ENCODE measurements around the gene PCSK9. TPM values are rescaled to one million over a fixed set of nuclear protein-coding genes. Genes with fewer than 3 reads are reported as not detected.

The PCSK9 gene
- total RNA-seq, 1 donor from 2014 or later = 1.4 TPM

DNA sequence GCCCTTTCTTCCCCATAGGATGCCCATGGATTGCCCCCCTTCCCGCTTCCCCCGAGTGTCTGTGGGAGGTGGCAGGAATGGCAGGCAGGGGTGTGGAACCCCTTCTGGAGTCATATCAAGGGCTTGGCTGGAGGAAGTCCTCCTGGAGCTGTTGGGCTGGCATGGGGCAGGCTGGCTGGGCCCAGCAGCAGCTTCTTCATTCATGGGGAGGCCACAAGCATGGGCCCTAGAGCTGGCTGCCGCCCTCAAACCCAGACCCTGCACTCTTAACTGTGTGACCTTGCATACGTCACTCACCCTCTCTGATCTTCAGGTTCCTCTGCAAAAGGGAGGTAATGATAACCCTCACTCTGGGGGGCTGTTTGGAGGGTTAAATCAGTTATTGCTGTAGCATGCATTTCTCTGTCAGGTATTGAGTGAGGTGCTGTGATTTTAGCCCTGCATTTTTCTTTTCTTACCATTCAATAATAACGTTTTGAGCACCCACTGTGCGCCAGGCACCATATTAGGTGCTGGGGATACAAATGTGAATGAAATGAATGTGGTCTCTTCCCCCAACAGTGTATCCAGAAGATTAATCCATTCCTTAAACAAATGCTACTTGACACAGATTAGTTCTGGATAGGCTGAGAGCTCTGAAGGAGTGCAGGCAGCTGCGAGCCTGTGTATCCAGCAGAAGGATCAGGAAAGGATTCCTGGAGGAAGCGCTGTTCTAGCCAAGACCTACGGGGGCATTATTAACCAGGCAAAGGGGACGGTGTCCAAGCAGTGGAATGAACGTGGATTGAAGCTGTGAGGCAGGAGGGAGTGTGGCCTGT, 9.3 kb downstream of the PCSK9 start:
- no peak overlapping the region for H3K27ac Mint-ChIP-seq (ENCODE audit: unreplicated experiment)
- peaks cover 4% of the 10 kb centered on the region for H3K4me1 Mint-ChIP-seq (ENCODE audit: low read depth, unreplicated experiment)
- Histone ChIP-seq H3K27me3 (ENCODE audit: insufficient read depth, low read length) (no peaks in the 10 kb centered on the region), H3K27ac (ENCODE audit: low read depth, low read length) (no peak overlapping the region), H3K9ac (ENCODE audit: low read length) (no peak overlapping the region), H2AFZ (ENCODE audit: low read depth, low read length) (no peak overlapping the region), H3K4me3 (ENCODE audit: insufficient read depth, low read depth, low read length) (no peak overlapping the region), H3K4me2 (ENCODE audit: low read length) (no peak overlapping the region), H4K20me1 (ENCODE audit: insufficient read depth, low read length) (no peaks in the 10 kb centered on the region), H3K79me2 (ENCODE audit: insufficient read depth, low read length) (no peaks in the 10 kb centered on the region), H3K36me3 (ENCODE audit: insufficient read depth, low read length) (no peaks in the 10 kb centered on the region), H3K4me1 (ENCODE audit: insufficient read depth, low read length) (peaks cover 5% of the 10 kb centered on the region), H3K9me3 (ENCODE audit: insufficient read depth, low read depth, low read length) (no peaks in the 10 kb centered on the region)
- no peak for FAIRE-seq
- no peak overlapping the region for H3K4me3 Mint-ChIP-seq (ENCODE audit: unreplicated experiment)
- DNase-seq (ENCODE audit: low read depth) = no peak
- H3K36me3 Mint-ChIP-seq (ENCODE audit: low read depth, unreplicated experiment) = no peaks in the 10 kb centered on the region
- TF ChIP-seq, protein P1, sequence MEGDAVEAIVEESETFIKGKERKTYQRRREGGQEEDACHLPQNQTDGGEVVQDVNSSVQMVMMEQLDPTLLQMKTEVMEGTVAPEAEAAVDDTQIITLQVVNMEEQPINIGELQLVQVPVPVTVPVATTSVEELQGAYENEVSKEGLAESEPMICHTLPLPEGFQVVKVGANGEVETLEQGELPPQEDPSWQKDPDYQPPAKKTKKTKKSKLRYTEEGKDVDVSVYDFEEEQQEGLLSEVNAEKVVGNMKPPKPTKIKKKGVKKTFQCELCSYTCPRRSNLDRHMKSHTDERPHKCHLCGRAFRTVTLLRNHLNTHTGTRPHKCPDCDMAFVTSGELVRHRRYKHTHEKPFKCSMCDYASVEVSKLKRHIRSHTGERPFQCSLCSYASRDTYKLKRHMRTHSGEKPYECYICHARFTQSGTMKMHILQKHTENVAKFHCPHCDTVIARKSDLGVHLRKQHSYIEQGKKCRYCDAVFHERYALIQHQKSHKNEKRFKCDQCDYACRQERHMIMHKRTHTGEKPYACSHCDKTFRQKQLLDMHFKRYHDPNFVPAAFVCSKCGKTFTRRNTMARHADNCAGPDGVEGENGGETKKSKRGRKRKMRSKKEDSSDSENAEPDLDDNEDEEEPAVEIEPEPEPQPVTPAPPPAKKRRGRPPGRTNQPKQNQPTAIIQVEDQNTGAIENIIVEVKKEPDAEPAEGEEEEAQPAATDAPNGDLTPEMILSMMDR (IDR thresholded peaks at IDR 0.05; ENCODE audit: insufficient read depth, low read depth, low read length) = no peak
- TF ChIP-seq EZH2 (IDR thresholded peaks at IDR 0.05; ENCODE audit: insufficient read depth, low read length) = no peak
- H3K9me3 Mint-ChIP-seq (ENCODE audit: unreplicated experiment) = no peaks in the 10 kb centered on the region
- peaks cover 35% of the 10 kb centered on the region for H3K27me3 Mint-ChIP-seq (ENCODE audit: low read depth, unreplicated experiment)

DNA sequence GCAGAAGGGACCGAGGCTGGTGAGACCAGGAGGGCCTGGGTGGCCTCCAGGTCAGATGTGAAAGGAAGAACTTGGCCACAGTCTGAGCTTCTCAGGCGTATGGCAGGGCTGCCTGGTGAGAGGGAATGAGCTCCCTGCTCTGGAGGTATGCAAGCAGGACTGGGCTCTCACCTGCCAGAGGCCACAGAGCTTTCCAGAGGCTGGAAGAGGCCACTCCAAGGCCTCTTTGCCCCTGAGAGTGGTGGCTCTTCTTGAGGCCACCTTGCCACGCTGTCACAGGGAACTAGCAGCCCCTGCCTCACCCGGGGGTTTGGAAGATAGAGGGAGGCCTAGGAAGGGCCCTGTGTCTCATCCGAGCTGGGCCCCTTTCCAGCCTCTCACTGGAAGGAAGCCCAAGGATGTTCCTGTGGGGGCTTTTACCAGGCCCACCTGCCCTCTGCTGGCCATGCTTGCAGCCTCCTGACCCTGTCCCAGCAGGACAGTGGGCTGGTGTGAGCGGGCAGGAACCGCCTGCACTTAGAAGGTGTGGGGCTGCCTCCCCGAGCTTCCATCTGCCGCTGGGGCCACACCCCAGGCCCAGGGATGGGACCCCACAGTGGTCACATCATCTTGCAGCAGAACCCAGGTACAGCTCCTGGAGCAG, 10.0 kb downstream of the PCSK9 start:
- H4K20me1 ChIP-seq (ENCODE audit: insufficient read depth, low read length) = no peaks in the 10 kb centered on the region
- no peak overlapping the region for H3K4me3 ChIP-seq (ENCODE audit: insufficient read depth, low read depth, low read length)
- Mint-ChIP-seq H3K9me3 (ENCODE audit: unreplicated experiment) (no peaks in the 10 kb centered on the region), H3K27ac (ENCODE audit: unreplicated experiment) (no peak overlapping the region), H3K36me3 (ENCODE audit: low read depth, unreplicated experiment) (no peaks in the 10 kb centered on the region), H3K27me3 (ENCODE audit: low read depth, unreplicated experiment) (peaks cover 33% of the 10 kb centered on the region), H3K4me3 (ENCODE audit: unreplicated experiment) (no peak overlapping the region), H3K4me1 (ENCODE audit: low read depth, unreplicated experiment) (peaks cover 4% of the 10 kb centered on the region)
- TF ChIP-seq, protein P1 (IDR thresholded peaks at IDR 0.05; ENCODE audit: insufficient read depth, low read depth, low read length) = no peak
- no peak for TF ChIP-seq EZH2 (IDR thresholded peaks at IDR 0.05; ENCODE audit: insufficient read depth, low read length)
- H3K9me3 ChIP-seq (ENCODE audit: insufficient read depth, low read depth, low read length) = no peaks in the 10 kb centered on the region
- DNase-seq (ENCODE audit: low read depth) (no peak), FAIRE-seq (no peak)
- no peak overlapping the region for H2AFZ ChIP-seq (ENCODE audit: low read depth, low read length)
- no peaks in the 10 kb centered on the region for H3K27me3 ChIP-seq (ENCODE audit: insufficient read depth, low read length)
- H3K4me2 ChIP-seq (ENCODE audit: low read length) = no peak overlapping the region
- H3K9ac ChIP-seq (ENCODE audit: low read length) = no peak overlapping the region
- H3K27ac ChIP-seq (ENCODE audit: low read depth, low read length) = no peak overlapping the region
- no peaks in the 10 kb centered on the region for H3K36me3 ChIP-seq (ENCODE audit: insufficient read depth, low read length)
- peaks cover 5% of the 10 kb centered on the region for H3K4me1 ChIP-seq (ENCODE audit: insufficient read depth, low read length)
- H3K79me2 ChIP-seq (ENCODE audit: insufficient read depth, low read length) = no peaks in the 10 kb centered on the region

DNA sequence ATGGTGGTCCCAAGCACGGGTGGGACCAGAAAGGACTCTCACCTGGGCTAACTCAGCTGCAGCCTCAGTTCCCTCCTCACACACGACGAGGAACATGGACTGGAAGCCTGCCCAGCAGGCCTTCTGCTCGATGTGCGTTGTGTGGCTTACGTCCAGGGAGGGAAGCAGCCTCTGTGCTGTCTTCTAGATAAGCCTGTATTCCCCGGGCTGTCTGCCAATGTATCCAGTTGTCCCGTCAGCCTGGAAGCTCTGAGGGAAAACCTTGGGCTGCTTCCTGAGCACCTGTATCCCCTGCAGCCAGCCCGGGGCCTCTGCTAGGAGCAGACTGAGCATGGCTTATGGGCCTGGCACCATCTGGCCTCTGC, 10.5 kb downstream of the PCSK9 start:
- Mint-ChIP-seq H3K4me1 (ENCODE audit: low read depth, unreplicated experiment) (peaks cover 4% of the 10 kb centered on the region), H3K27me3 (ENCODE audit: low read depth, unreplicated experiment) (peaks cover 32% of the 10 kb centered on the region), H3K9me3 (ENCODE audit: unreplicated experiment) (no peaks in the 10 kb centered on the region), H3K4me3 (ENCODE audit: unreplicated experiment) (no peak overlapping the region), H3K36me3 (ENCODE audit: low read depth, unreplicated experiment) (no peaks in the 10 kb centered on the region), H3K27ac (ENCODE audit: unreplicated experiment) (no peak overlapping the region)
- Histone ChIP-seq H3K27me3 (ENCODE audit: insufficient read depth, low read length) (no peaks in the 10 kb centered on the region), H3K79me2 (ENCODE audit: insufficient read depth, low read length) (no peaks in the 10 kb centered on the region), H3K4me2 (ENCODE audit: low read length) (no peak overlapping the region), H3K9ac (ENCODE audit: low read length) (no peak overlapping the region), H3K4me1 (ENCODE audit: insufficient read depth, low read length) (peaks cover 5% of the 10 kb centered on the region), H3K27ac (ENCODE audit: low read depth, low read length) (no peak overlapping the region), H2AFZ (ENCODE audit: low read depth, low read length) (no peak overlapping the region), H4K20me1 (ENCODE audit: insufficient read depth, low read length) (no peaks in the 10 kb centered on the region), H3K9me3 (ENCODE audit: insufficient read depth, low read depth, low read length) (no peaks in the 10 kb centered on the region), H3K4me3 (ENCODE audit: insufficient read depth, low read depth, low read length) (no peak overlapping the region), H3K36me3 (ENCODE audit: insufficient read depth, low read length) (no peaks in the 10 kb centered on the region)
- TF ChIP-seq, protein P1 (IDR thresholded peaks at IDR 0.05; ENCODE audit: insufficient read depth, low read depth, low read length) = no peak
- TF ChIP-seq EZH2 (IDR thresholded peaks at IDR 0.05; ENCODE audit: insufficient read depth, low read length) = no peak
- FAIRE-seq = no peak
- DNase-seq (ENCODE audit: low read depth) = peak; percentile 50
